GM18499 (cell line): Measurements from ENCODE around the gene FBXL3.
A peak's percentile ranks its signal among the peaks of the same experiment; 100 is the strongest.
"Not testable (repeated sequence)": the region's sequence is repeated elsewhere in the genome, so short reads cannot be mapped to it uniquely, and the experiment has no call there.

ENCODE experiments used
- ATAC-seq: cut with Tn5 transposase; IDR thresholded peaks from one replicate; pipeline ENCODE4 v1.9.1; 2021; ENCODE audit warnings: moderate number of reproducible peaks; ENCODE audit not compliant: insufficient read depth, unreplicated experiment

The FBXL3 gene

DNA sequence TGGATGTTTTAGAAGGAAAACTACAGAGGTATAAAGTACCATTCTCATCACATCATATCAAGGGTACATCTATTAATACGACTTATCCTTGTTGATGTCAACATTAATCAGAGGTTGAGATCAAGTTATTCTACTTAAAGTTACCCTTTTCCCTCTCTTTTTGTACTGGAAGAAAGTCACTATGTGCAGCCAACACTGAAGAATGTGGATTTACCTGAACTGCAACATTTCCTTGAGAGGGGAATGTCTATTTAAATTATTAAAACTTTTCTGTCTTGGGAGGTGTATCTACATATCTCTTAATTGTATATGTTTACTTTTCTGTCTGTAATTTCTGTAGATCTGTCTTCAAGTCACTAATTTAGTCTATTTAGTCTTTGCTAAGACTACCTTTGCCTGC is 2.5 kb upstream of the FBXL3 start:
- ATAC-seq = no peak

DNA sequence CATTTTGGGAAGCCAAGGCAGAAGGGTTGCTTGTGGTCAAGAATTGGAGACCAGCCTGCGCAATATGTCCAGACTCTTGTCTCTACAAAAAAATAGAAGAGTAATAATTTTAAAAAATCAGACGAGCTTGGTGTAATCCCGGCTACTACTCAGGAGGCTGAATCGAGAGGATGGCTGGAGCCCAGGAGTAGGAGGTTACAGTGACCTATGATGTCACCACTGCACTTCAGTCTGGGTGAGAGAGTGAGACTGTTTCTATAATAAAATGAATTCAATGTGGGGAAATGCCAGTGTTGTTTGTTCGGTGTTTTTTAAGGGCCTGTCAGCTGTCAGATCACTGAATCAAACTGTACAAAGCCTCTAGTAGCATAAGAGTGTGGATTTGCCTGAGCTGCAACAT is 1.2 kb upstream of the FBXL3 start:
- no peak for ATAC-seq

DNA sequence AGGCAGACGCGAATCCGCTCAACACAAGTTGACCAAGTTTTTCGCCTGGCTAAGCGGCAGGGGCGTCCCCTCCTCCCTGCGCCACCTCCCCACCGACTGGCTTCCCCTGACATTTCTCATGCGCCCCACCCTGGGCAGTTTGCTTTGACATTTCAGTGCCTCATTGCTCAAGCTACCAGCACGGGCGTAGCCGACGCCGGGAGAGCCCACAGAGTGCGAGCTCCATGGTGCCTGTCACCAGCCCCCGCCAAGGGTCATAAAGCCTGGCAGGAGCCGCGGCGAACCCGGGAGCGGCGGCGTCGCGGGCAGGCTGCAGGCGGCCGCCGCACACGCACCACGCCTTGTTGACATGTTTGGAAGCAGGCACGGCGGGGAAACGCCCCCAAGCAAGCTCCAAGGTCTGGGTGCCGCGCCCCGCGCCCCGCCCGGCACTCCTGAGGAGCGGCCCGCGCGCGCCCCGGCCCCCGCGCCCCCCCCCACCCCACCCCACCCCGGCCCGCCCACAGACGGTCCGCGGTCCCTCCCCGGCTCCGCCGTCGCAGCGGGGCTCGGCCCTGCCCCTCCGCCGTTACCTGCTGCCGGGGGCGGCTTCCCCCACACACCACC is 601 bp downstream of the FBXL3 start:
- peak; percentile 31 for ATAC-seq

DNA sequence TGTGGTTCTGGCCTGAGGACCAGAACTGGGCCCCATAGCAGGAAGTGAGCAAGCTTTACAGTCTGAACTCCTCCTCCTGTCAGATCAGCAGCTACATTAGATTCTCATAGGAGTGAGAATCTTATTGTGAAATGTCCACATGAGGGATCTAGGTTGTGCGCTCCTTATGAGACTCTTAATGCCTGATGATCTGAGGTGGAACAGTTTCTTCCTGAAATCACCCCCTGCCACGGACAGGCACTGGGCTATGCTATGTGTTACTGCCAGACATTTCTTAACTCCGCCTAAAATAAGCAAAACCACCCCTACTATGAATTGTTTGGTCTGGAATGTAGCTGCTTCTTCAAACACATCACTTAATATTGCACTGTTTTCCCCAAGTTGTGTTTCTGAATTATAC is 4.6 kb downstream of the FBXL3 start:
- ATAC-seq = no peak

DNA sequence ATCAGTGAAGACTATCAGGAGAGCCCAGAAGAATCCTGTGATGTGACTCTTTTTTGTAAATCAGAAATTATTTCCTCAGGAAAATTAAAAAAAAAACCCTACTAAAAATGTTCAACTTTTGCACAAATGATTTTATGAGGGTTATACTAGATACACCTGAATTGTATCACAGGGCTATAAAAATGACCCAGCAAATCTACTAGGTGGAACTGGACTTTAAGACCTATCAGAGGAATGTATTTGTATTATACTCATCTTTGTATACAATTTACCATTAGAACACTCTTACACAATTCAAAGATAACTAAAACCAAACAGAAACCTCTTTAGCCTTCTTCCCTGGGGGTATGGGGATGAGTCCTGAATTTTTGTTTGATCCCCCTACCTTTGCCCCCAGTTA is 7.2 kb downstream of the FBXL3 start:
- ATAC-seq = no peak

DNA sequence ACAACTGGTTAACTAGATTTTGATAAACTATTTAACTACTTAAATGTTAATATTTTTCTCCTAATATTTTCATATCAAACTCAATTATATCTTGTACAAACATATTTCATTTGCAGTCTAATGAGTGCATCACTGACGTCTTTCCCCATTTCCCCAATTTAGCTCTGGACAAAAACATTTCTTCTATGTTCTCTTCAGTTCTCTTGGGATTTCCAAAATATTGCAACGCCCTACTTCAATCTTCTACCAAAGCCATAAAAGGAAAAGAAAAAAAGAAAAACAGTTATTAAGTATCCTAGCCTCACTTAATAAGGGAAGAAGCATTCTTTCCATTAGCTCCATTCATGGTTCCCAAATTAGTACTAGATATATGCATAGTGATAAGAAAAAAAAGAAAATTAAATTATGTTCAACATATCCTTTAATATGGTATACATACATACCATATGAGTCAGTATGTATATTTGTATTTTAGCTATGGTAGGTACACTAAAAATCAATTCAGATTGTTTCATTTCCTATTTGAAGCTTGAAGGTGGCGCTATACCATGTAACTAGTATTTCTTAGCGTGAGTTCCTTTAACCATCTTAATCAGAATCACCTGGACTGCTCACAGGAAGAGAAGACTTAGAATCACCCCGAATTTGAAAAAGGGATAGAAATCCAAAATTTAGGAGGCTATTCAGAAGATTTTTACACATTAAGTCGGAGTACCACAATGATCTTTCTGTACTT is 9.9 kb downstream of the FBXL3 start:
- no peak for ATAC-seq

DNA sequence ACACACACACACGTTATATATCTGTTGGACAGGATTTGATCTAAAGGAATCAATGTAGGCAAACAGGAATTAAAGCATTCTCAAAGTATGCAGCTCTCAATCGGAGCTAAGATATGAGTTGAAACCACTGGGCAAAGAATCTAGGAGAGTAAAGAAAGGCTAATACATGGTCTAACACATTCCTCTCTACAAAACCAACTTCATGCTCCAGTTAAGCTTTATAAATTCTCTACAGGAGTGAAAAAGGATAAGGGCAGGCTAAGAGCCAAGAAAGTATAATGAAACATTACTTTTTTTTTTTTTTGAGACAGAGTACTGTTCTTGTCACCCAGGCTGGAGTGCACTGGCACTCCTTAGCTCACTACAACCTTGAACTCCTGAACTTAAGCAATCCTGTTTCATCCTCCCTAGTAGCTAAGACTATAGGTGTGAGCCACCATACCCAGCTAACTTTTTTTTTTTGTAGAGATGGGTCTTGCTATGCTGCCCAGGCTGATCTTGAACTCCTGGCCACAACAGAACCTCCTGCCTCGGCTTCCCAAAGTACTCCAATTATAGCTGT is 10.6 kb downstream of the FBXL3 start:
- ATAC-seq = no peak

DNA sequence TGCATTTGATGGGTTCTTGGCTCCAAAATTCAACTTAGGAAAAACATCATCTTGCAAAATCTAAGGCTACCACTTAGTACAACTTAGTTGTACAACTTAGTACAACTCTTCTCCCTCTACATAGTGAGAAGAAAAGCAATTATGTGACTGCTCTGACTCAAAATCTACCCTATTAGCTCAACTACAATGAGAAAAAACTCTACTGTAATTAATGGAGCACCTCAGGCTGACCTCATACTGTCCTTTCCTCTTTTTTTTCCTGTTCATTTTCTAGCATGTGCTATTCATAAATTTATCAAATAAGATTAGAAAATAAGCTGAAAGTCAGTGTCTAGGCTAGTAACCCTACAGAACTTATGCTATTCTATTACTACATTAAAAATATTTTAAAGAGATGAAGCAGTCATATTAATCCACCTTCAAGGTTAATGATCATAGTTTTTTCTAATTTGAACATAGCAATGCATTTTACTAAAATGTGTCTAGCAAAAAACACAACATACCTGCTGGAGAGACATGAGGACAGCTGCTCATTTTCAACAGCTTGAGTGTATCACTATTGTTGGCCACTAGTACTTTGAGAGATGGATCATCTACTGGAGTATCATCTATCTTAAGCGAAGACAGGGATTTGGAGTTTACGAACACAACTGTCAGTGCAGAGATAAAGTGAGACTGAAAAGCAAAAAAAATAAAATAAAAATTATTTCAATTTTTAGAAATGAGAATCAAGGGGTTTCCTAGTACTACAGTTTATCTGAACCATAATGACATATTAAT is 11.9 kb downstream of the FBXL3 start:
- ATAC-seq = no peak

DNA sequence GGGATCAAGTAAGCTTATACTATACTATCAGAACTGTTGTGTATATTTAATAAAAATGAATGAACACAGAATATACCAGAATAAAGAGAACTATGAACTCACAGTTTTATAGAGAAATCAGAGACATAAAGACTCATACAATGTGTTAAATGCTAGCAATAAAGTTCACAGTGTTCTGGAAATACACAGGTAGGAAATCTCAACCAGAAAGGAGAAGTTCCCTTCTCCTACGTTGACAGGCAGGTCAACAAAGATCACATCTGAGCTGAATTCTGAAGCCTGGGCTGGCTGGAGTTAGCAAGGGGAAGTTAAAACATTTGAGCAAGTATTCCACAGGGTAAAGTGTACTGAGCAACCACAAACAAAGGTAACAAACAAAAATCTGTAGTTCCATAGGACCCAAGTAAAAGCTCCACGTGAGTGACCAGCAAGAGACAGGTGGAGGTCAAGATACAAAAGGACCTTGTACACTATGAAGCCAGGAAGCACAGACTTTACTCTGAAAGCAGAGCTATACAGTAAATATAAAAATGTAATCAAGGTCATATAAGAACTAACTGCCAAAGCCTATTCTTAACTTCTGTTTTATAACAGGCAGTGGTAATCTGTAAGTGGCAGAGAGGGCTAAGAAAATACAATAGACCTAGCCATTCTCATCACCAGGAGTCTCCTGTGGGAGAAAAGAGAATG is 13.0 kb downstream of the FBXL3 start:
- no peak for ATAC-seq

DNA sequence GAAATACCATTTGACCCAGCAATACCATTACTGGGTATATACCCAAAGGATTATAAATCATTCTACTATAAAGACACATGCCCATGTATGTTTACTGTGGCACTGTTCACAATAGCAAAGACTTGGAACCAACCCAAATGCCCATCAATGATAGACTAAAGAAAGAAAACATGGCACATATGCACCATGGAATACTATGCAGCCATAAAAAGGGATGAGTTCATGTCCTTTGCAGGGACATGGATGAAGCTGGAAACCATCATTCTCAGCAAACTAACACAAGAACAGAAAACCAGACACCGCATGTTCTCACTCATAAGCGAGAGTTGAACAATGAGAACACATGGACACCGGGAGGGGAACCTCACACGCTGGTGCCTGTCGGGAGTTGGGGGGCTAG is 17.2 kb downstream of the FBXL3 start:
- not testable (repeated sequence) for ATAC-seq

DNA sequence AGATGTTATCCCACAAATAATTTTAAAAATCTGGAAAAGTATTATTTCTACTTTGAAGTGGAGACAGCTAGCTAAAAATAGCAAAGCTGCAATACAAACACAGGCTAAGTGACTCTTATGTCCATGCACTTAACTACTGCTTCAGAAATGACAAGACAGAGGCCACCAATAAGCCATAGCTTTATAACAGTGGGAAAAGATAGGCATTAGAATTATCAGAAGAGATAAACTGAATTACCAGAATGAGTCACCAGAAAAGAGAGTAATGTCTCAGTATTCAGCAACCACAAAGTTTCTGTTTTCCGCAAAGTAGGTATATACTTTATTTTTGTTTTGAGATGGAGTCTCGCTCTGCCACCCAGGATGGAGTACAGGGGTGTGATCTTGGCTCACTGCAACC is 17.9 kb downstream of the FBXL3 start:
- peak; percentile 70 for ATAC-seq

DNA sequence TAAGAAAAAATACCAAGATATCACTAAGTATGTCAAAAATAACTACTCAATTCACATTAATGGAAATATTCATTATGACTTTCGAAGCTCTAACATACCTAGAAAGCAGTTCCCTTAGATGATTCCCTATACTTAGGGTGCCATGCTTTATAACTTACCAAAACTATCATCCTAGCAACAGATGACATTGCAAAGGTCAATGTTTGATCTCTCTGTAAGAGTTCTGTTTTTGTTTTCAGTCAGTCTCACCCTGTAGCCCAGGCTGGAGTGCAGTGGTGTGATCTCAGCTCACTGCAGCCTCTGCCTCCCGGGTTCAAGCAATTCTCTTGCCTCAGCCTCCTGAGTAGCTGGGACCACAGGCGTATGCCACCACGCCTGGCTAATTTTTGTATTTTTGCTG is 18.6 kb downstream of the FBXL3 start:
- not testable (repeated sequence) for ATAC-seq

DNA sequence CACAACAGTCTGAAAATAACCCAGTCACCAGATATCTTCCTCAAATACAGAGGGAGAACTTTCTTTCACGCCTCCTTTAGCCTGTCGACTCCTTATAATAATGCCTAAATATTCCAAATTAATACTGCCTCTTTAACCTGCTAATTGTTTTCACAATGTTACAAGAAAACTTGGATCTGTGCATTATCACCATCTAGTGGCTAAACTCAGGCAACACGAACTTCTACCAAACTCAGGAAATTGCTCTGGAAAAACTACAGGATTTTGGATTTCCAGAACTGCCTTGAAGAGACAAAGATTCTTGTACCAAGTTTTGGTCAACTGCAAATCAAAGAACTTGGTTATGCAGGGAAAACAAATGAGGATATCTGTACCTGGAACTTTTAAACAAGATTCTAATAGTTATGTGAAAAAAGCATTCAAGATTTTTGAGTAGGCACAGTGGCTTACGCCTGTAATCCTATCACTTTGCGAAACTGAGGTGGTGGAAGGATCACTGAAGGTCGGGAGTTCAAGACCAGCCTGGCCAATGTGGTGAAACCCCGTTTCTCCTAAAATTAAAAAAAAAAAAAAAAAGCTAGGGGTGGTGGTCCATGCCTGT is 24.3 kb downstream of the FBXL3 start:
- no peak for ATAC-seq

DNA sequence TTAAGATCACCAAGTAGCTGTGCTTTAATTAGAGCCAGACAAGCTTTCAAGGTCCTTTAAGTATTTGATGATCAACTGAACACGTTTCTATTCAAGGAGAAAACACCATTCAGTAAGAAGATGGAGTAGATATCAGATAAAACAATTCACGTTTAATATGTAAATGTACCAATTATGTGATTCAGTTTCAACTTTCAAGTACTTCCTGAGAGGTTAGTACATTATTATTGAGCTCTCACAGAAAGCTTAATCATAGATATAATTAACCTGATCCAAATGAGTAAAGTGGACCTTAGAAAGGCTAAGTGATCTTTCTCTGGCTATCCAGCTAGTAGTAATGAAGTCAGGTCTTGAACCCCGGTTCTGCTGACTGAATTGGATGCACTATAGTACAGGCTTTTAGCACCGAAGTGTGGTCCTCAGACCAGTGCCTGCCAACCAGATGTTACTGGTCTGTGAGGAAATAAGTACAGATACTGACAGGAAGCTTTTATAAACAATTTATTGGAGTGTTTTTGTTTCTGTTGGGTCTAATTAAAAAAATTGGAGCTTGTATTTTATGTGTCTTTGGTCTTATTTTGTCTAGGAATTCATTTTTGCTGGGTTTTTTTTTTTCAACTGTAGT is 24.9 kb downstream of the FBXL3 start:
- ATAC-seq = no peak

DNA sequence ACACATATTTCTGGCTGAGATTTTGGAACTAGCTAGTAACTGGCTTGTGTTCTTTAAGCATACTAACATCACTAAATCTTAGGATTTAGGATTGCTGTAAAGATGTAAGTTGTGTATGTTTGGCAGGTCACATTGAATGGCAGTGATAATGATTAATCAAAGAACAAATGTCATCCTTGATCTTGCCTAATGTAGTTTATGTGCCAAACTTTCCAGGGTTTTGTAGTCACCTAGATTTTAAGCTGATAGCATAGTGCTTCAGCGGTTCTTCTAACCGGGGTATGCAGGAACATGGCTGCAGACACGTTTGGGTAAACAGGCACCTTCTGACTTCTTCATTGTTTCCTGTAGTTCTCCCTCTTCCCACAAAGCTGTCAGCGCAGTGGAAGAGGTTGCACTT is 25.4 kb downstream of the FBXL3 start:
- ATAC-seq = no peak

DNA sequence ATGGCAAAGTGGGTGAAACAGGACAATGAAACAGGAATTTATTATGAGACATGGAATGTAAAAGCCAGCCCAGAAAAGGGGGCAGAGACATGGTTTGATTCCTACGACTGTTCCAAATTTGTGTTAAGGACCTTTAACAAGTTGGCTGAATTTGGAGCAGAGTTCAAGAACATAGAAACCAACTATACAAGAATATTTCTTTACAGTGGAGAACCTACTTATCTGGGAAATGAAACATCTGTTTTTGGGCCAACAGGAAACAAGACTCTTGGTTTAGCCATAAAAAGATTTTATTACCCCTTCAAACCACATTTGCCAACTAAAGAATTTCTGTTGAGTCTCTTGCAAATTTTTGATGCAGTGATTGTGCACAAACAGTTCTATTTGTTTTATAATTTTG is 26.5 kb downstream of the FBXL3 start:
- ATAC-seq = no peak

DNA sequence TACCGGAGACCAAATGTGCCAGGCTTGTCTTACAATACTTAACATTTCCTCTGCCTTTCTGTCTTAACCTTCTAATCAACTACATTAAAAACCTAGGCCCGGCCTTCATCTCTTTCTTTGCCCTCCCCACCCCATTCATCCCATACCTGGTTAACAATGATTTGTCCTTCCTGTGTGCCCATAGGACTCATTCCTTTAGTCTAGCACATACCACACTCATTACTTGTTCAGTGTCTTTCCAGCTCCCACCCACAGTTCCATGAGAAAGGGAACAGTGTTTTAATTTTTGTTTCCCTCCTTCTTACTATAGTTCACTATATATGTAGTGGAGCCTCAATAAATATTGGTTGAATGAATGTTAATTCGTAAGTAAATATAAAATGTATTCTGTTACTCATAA is 32.7 kb downstream of the FBXL3 start:
- ATAC-seq = no peak

DNA sequence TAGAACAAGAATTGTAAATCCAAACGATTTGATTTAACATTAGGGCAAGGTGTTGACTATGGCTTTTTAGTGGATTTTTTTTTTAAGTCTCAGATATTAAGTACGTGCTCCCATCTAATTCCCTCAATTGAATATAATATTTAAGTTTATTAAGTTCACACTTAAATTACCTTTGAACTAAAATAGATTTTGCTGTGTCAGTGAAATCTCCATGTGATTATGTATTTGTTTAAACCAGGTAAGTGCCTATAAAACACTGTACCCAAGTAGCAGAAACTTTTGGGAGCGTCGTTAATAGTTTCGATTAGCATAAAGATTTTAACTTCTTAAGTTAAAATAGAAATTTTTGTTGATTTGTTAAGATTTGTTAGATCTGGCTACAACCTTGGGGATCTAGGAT is 33.5 kb downstream of the FBXL3 start:
- ATAC-seq = no peak

DNA sequence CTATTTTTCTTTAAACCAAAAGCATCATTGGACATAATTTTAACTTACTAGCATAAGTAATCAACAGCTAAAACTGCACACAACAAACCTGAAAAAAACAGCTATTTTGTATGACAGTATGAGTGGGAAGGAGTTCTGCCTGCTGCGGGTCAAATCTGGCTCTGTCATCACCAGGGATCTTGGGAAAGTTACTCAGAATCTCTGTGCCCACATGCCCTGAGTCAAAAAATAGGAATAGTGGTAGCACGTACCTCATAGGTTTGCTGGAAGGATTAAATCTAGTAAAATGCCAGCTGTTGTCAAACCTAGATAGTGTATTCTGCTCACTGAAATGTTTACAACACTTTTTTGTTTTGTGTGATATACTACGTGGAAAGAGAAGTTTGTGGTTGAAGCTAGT is 33.9 kb downstream of the FBXL3 start:
- no peak for ATAC-seq

DNA sequence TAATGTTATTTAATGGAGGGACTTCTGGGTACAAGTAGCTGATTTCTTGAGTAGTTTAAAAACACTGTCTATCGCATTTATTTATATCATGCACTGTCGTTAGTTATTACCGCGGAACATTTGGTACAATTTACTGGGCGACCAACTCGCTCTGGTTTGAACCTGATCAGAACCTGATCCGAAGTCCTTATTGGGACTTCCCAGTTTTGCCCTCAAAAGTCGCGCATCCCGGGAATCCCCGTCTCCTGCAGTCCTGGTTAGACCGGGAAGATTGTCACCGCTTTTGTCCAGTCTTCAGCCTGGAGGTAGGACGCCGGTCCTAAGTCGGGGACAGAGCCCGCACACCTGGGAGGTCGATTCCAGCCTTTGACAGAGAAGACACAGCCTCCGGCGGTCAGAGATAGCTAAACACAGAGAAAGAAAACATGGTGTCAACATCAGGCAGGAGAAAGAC is 34.4 kb downstream of the FBXL3 start:
- no peak for ATAC-seq
